Measurements from ENCODE around the gene DDA1. TPM values are rescaled to one million over a fixed set of nuclear protein-coding genes. Genes with fewer than 3 reads are reported as not detected.

Gene DDA1
- total and polyA plus RNA-seq, 9 of the 15 experiments (the other 6 are each of a cell fraction or from before 2014, with no cell fraction given), result 1.4 to 83.8 (median 33.8) TPM

DNA sequence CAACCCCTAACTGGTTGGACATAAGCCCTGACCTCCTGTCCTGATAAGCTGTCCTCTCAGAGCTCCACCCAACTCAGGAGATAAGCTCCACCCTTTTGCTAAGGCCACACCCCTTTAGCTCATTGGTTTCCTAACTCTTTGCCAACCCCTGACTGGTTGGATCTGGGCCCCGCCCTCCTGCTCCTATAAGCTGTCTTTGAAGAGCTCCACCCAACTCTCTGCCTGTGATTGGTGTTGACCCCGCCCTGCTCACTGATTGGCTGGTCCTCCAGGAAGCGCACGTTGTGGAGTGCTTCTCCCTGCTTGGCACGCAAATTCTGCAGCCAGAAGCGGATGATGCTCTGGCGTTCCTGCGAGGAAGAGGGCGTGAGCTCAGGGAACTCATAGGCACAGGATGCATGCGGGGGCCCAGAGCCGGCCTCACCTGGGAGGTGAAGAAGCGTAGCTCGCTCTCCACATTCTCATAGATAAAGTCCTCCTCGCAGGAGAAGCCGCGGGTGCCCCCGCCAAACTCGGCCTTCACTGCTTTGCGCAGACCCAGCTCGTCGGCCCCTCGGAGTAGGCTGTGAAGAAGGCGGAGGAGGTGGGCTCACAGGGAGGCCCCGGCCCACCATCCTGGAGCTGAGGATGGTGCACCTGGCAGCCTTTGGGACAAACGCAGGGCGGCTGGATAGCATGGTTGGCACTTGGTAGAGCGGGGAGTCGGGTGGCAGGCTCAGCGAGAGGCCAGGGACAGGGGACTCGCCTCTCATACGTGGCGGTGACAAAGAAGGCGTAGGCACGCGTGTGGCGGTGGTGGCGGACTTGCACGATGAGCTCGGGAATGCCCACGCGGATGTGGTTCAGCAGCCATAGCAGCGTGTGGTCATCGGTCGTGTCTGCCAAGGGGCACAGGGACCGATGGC lies 23.6 kb downstream of the DDA1 start (continued):
- TF ChIP-seq GABPB2 (CRISPR knock-in tag; conservative IDR thresholded peaks at IDR 0.05), result no peak
- TF ChIP-seq SRSF9 (IDR thresholded peaks at IDR 0.05; ENCODE audit: borderline replicate concordance, low read depth, low read length), result no peak
- no peak for TF ChIP-seq ZNF445 (CRISPR knock-in tag; IDR thresholded peaks at IDR 0.05; ENCODE audit: low read depth)
- TF ChIP-seq PHB (CRISPR knock-in tag; IDR thresholded peaks at IDR 0.05), result no peak
- TF ChIP-seq TCF3 (CRISPR knock-in tag; IDR thresholded peaks at IDR 0.05), result no peak
- peak; percentile 77 for TF ChIP-seq CHD2 (IDR thresholded peaks at IDR 0.05; ENCODE audit: low read depth, low read length)
- peak; percentile 95 for TF ChIP-seq ASH1L (IDR thresholded peaks at IDR 0.05; ENCODE audit: borderline replicate concordance, low read depth, partially characterized antibody)
- TF ChIP-seq ZC3H4 (CRISPR knock-in tag; IDR thresholded peaks at IDR 0.05; ENCODE audit: borderline replicate concordance), result no peak
- TF ChIP-seq, protein P1, sequence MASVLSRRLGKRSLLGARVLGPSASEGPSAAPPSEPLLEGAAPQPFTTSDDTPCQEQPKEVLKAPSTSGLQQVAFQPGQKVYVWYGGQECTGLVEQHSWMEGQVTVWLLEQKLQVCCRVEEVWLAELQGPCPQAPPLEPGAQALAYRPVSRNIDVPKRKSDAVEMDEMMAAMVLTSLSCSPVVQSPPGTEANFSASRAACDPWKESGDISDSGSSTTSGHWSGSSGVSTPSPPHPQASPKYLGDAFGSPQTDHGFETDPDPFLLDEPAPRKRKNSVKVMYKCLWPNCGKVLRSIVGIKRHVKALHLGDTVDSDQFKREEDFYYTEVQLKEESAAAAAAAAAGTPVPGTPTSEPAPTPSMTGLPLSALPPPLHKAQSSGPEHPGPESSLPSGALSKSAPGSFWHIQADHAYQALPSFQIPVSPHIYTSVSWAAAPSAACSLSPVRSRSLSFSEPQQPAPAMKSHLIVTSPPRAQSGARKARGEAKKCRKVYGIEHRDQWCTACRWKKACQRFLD (CRISPR knock-in tag; IDR thresholded peaks at IDR 0.05), result no peak
- no peak for TF ChIP-seq OTX1 (CRISPR knock-in tag; IDR thresholded peaks at IDR 0.05)
- no peak for TF ChIP-seq PURB (CRISPR knock-in tag; IDR thresholded peaks at IDR 0.05; ENCODE audit: low read depth)
- no peak for TF ChIP-seq ZNF75A (CRISPR knock-in tag; IDR thresholded peaks at IDR 0.05)
- no peak for TF ChIP-seq MIER1 (IDR thresholded peaks at IDR 0.05; ENCODE audit: low read depth)
- TF ChIP-seq ZKSCAN3 (CRISPR knock-in tag; IDR thresholded peaks at IDR 0.05), result no peak
- TF ChIP-seq ZNF212 (CRISPR knock-in tag; IDR thresholded peaks at IDR 0.05), result no peak
- TF ChIP-seq BCL6 (CRISPR knock-in tag; IDR thresholded peaks at IDR 0.05), result no peak
- TF ChIP-seq SUPT5H (IDR thresholded peaks at IDR 0.05), result no peak
- TF ChIP-seq NFYB (IDR thresholded peaks at IDR 0.05; ENCODE audit: extremely low read depth, insufficient read length), result peak; percentile 92
- peak; percentile 13; the same call in 1 of the 2 replicates for TF ChIP-seq LCOR (CRISPR knock-in tag; IDR thresholded peaks at IDR 0.05)
- TF ChIP-seq THRAP3 (IDR thresholded peaks at IDR 0.05; ENCODE audit: borderline replicate concordance), result 0 out of 2 replicates have a peak, but pooled peaks have one; percentile 71
- no peak for TF ChIP-seq CBFA2T2 (conservative IDR thresholded peaks at IDR 0.05)
- TF ChIP-seq ZNF668 (CRISPR knock-in tag; IDR thresholded peaks at IDR 0.05), result no peak
- TF ChIP-seq, protein P2, sequence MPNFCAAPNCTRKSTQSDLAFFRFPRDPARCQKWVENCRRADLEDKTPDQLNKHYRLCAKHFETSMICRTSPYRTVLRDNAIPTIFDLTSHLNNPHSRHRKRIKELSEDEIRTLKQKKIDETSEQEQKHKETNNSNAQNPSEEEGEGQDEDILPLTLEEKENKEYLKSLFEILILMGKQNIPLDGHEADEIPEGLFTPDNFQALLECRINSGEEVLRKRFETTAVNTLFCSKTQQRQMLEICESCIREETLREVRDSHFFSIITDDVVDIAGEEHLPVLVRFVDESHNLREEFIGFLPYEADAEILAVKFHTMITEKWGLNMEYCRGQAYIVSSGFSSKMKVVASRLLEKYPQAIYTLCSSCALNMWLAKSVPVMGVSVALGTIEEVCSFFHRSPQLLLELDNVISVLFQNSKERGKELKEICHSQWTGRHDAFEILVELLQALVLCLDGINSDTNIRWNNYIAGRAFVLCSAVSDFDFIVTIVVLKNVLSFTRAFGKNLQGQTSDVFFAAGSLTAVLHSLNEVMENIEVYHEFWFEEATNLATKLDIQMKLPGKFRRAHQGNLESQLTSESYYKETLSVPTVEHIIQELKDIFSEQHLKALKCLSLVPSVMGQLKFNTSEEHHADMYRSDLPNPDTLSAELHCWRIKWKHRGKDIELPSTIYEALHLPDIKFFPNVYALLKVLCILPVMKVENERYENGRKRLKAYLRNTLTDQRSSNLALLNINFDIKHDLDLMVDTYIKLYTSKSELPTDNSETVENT (CRISPR knock-in tag; IDR thresholded peaks at IDR 0.05), result no peak
- TF ChIP-seq ZNF76 (CRISPR knock-in tag; IDR thresholded peaks at IDR 0.05; ENCODE audit: borderline replicate concordance), result no peak
- TF ChIP-seq GATA2 (CRISPR knock-in tag; IDR thresholded peaks at IDR 0.05), result no peak
- TF ChIP-seq NONO (IDR thresholded peaks at IDR 0.05; ENCODE audit: low read depth in 2 of 2, low read length in 1 of 2), result no peak
- TF ChIP-seq PRPF4 (IDR thresholded peaks at IDR 0.05; ENCODE audit: insufficient read depth, low read depth, low read length, poor library complexity, severe bottlenecking), result no peak
- no peak for TF ChIP-seq ELF4 (CRISPR knock-in tag; IDR thresholded peaks at IDR 0.05)

Measured in K562 (cell line).